Measurements from ENCODE around the gene ASPA.

ASPA gene

GRCh38 chr17:3535253-3535995 lies 59.6 kb downstream of the ASPA start:
- peak; percentile 80 for DNase-seq

DNA sequence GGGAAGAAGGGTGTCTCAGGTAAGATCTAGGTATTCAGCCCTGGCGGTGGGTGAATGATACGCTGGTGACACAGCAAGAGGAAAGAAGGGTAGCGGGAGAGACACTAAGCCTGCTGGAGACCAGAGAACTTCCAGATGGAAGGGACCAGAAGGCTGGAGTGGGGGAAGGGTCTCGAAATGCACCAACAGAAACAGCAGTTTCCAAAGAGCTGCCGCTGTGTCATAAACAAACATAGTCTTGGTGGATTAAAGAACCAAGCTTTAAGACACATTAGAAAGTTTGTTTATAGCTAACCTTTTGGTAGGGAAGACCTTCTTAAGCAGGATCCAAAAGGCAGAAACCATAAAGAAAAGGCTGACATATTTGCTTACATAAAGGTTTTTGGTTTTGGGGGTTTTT lies 60.9 kb downstream of the ASPA start:
- DNase-seq = no peak

- no peak for DNase-seq
Measured at GRCh38 chr17:3539881-3540540, 64.2 kb downstream of the ASPA start.

DNA sequence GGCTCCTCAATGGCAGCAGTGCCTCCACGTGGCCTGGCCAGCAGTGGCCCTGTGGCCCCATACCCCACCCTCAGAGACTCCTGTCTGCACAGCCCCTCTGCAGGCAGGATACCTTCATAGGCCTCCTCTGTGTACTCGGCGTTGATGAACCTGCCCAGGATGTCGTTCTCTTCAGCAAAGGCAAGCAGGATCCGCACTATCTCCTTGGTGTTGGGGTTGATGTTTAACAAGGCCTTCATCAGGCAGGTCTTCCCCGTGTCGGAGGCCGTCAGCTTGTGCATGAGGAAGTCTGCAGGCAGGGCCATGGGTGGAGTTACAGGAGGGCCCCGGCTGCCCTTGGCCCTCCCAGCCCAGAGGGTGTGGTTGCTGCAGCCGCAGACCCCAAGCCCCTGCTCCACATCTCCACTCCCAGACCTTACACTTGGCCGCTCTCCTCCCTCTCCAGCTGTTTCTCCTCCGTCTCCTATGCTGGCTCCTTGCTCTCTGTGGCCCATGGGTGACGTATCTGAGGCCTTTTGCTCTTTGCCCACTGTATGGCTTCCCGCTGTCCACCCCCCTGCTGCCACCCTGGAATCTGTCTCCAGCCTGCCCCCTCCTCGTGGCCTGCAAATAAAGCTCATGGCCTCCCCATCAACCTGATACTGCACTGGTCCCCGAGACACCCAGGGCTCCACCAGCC lies 66.8 kb downstream of the ASPA start:
- no peak for DNase-seq

GRCh38 chr17:3543453-3543852 lies 67.7 kb downstream of the ASPA start:
- DNase-seq = no peak

GRCh38 chr17:3544365-3544764 lies 68.6 kb downstream of the ASPA start:
- no peak for DNase-seq

DNA sequence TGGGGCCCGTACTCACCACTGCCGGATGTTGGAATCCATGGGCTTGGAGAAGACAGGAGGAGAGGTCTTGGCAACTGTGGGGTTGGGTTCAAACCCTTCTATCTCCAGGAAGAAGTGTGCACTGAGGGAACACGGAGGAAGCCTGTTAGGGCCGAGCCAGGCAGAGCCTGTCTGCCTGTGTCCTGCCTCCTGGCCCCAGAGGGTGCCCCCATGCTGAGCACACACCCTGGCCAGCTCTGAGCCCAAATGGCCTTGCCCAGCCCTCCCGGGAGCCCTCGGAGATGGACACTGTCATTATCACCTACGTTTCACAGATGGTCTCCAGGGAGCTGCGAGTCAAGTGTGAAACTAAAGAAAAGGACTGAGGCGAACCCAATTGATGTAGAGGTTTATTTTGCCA lies 69.4 kb downstream of the ASPA start:
- no peak for DNase-seq

- DNase-seq = no peak
Measured at GRCh38 chr17:3546521-3546920, 70.7 kb downstream of the ASPA start.

- no peak for DNase-seq
Measured at GRCh38 chr17:3546997-3547396, 71.2 kb downstream of the ASPA start.

GRCh38 chr17:3547628-3548027 lies 71.8 kb downstream of the ASPA start:
- DNase-seq = no peak

DNA sequence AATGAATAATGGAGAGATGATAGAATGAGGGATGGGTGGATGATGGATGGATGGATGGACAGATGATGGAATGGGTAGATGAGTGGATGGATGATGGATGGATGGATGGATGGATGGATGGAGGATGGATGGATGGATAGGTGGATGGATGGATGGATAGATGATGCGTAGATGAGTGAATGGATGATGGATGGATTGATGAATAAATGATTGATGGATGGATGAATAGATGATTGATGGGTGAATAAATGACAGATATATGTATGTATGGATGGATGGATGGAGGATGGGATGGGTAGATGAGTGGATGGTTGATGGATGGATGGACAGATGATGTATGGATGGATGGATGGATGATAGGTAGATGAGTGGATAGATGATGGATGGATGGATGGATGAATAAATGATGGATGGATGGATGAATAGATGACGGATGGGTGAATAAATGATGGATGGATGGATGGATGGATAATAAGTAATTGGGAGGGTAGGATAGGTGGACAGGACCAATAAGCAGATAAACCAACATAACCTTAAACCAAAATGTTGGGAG lies 73.9 kb downstream of the ASPA start:
- no peak for DNase-seq

- no peak for DNase-seq
Measured at GRCh38 chr17:3551189-3551588, 75.4 kb downstream of the ASPA start.

- DNase-seq = no peak
Measured at GRCh38 chr17:3552916-3553315, 77.1 kb downstream of the ASPA start.

All from activated CD4-positive, alpha-beta T cell treated with anti-CD3 and anti-CD28 coated beads for 48 hours (primary cell).